HG03439 (cell line): Measurements from ENCODE around the gene JPH3.

Experiments used
- ATAC-seq: cut with Tn5 transposase; IDR thresholded peaks from one replicate; pipeline ENCODE4 v1.9.1; 2021; ENCODE audit warnings: mild to moderate bottlenecking, moderate library complexity; ENCODE audit not compliant: unreplicated experiment

Gene JPH3

DNA sequence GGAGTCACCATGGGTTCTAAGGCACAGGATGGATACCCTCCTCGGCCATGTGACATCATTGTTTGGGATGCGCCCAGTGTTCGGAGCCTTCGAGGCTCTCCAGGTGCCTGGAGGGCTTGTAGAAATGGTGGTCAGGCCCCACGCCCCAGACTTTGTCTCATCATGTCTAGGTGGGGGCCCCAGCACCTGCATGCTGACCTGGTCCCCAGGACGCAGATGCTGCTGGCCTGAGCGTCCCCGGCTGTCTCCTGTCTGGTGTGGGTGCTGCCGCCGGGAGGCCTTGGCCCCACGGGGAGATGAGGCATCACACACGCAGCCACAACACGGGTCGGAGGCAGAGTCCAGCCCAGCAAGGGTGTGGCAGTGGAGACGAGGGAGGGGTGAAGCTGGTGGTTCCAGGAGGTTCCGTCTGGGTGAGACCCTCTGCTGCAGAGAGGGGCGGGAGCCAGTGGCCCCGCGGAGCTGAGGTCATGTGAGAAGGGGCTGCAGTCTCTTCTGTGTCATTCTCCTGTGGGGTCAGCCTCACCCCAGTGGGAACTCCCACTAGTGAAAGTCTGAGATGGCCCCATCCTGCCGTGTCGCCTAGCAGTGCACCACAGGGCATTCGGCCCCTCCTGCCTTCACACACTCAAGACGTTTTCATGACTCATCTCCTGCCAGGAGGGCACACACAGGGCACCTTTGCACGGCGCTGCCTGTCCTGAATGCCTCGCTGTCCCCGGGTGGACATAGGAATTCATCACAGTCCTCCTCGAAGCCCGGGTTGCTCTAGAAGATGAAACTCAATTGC lies 46.6 kb downstream of the JPH3 start:
- ATAC-seq, result no peak

DNA sequence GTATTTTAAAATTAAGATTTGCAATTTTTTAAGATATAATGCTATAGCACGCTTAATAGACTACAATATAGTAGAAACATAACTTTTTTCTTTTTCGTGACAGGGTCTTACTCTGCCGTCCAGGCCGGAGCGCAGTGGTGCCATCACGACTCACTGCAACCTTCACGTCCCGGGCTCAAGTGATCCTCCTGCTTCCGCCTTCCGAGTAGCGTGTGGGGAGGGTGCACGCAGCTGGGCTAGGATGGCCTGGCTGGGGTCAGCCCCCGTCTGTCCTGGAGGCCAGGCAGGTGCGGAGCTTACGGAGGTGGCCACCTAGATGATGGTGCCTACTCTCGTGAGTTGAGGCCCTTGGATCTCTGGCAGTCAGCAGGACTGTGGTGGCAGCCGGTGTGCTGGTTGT lies 50.1 kb downstream of the JPH3 start:
- no peak for ATAC-seq

DNA sequence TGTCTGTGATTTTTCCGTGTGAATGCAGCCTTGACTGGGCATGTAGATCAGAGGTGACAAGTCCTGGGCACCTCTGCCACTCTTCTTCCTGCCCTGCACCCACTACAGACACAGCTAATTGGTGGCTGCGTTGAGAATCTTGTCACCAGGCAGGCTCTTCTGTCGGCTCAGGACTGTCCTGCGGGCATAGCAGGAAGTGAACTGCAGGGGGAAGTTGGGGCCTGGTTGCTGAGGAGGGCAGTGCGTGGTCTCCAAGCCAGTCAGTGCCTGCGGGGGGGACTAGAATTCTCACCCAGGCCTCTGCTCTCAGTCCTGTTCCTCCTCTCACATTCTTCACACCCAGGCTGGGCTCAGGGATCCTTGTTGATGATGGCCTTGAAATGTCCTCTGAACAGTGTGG lies 50.5 kb downstream of the JPH3 start:
- ATAC-seq, result no peak

DNA sequence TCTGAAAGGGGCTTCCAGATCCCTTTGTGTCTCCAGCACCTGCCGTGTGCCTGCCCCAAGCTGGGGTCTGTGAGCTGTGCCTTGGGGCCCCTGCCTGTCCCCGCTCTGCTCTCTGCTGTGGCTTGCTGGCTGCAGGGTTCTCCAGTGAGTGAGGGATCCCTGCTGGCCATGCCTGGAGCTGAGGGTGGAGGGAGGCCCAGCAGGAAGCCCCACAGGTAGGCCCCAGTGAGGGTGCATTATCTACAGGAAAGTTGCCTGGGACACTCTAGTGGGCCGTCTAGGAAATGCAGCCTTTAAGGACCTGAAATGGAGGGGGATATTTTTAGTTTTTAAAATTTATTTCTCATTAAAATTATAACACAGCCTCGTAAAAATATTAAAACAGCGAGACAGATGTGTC lies 50.9 kb downstream of the JPH3 start:
- ATAC-seq, result no peak

DNA sequence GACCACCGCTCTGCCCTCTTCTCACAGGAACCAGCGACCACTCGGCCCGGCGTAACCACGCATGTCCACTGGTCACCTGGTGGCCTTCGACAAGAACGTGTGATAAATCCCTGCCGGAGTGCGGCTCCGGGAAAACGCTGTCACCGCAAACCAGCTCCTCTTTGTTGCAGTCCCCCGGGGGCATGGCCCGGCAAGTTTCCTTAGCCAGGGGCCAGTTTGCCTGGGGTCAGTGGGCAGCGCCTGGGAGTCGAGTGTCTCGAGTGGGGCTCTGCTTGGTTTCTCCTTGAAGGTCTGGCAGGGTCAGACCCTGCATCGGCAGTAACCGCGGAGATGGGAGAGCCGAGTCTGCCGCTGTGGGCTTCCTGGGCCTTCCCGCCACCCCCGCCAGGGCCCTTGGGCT lies 52.5 kb downstream of the JPH3 start:
- ATAC-seq, result no peak

DNA sequence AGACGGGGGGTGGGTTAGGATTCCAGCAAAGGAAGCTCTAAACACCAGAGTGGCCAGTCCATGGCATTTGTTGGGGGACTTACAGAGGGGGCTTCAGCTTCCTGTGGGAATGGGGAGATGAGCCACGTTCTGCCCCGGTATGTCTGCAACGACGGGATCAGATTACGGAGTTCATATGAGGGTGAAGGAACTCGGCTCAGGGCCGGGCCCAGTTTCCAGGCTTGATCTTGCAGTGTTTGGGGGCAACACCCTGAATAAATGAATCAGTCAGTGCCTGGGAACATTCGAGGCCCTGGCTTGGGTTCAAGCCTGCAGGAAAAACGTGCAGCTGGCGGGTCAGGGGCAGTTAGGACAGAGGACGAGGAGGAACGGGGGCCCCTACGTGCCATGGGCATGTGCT lies 54.0 kb downstream of the JPH3 start:
- ATAC-seq, result no peak

DNA sequence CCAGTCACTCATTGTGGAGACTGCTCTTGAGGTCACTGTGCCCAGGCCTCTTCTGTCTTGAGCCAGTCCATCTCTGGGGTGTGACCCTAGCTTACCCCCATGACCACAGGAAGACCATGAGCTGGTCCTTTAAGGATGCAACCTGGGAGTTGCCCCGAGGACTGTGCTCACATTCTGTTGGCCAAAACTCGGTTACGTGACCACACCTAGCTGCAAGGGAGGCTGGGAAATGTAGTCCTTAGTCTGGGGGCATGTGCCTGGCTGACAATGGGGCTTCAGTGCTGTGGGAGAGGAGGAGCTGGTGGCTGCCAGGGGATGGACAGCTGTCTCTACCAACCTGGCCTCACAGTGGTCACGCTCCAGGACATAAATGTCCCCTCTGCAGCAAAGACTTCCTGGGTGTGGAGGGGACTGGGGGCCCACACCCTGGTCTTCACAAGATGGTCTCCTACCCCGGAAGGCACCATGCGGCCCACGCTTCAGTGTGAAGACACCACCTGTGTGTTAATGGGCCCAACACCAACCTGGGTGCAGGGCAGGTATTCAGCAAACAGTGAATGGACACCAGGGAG lies 55.4 kb downstream of the JPH3 start:
- no peak for ATAC-seq

DNA sequence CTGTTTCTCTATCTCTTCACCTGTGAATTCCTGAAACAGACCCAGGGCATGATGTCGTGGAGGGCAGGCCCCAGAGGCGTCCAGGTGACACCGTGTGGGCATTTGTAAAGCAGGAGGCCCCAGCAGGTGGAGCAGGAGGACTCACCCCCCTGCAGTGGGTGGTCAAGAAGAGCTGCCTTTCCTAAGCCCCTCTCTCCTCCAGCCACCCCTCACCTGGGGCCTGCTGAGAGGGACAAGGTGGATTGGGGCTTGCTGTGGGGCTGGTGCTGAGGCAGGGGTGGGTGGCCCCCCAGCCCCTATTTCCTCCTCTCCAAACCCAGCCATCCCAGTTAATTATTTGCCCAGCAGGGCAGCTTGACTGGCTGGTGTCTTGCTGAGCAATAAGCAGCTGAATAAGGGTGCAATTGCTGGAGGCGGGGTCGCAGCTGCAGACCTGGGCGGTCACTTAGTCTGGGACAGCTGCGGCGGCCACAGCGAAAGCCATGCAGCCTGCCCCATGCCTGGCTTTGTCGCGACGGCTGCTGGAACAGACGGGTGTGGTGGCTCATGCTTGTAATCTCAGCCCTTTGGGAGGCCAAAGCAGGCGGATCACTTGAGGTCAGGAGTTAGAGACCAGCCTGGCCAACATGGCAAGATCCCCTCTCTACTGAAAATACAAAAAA lies 56.4 kb downstream of the JPH3 start:
- ATAC-seq, result no peak

DNA sequence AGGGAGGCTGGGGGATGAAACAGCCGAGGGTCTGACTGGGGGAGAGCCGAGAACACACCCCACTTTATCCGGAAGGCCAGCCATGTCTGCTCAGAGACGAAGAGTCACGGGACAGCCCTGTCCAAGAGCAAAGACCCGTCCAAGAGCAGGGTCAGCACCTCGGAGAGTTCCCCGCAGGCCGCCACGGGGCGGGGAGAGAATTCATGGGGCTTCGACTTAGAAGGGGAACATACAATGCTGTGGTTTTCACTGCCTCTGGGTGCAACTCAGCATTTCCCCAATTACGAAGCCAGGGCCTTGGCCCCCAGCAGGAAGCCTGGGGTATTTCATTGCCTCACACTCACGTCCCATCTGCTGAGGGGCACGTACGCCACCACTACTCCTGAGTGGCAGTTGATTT lies 59.3 kb downstream of the JPH3 start:
- no peak for ATAC-seq

DNA sequence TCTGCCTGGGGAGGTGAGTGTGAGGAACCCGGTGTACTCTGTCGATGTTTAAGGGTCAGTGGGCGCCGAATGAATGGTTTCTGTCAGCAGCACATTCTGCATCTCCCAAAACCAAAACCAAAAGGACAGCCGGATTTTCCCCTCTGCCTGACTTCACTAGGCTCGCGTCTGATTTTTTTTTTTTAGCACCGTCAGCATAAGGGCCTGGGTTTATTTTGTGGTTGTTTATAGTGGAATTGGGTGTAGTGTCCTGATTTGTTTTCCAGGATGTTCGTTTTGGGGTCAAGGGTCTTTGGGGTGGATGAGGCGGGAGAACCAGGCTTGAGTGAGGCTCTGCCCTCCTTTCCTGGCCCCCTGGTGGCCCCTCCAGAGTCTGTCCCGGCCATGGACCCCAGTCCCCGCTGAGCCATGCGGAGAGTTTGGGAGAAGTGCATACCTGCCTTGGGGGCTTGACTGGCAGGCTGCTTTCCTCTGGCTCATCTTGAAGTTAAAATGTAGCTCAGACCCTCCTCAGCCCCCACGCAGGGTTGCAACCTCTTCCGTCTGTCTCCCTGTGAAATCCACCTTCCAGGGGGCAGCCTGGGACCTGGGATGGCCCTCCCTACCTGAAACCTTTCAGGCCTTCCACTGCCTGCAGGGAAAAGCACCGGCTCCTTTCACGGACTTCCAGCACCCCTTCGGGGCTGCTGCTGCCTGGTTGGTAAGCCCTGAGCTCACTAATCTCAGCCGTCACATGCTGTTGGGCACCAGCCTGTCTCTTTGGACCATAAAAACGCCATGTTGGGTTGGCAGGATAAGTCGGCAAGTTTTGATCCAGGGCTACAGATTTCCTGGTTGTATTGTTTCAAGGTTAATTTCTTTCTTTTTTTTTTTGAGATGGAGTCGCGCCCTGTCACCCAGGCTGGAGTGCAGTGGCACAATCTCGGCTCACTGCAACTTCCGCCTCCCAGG lies 60.2 kb downstream of the JPH3 start:
- ATAC-seq, result no peak

DNA sequence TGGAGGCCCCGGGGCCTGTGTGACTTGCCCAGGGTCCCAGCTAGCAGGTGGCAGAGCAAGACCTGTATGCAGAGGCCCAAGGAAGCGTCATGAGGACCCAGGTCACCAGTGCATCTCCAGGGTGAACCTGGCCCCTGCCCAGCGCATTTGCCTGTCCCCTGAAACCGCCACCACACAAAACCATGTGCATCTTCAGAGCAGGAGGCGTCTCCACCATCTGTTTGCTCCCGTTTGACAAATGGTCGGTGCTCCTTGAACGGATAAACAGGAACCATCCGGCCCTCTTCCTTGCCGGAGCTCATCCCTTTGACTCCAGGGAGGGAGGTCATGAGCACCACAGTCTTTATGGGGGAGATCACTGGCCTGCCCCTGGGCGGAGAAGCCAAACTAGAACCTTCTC lies 62.5 kb downstream of the JPH3 start:
- no peak for ATAC-seq

DNA sequence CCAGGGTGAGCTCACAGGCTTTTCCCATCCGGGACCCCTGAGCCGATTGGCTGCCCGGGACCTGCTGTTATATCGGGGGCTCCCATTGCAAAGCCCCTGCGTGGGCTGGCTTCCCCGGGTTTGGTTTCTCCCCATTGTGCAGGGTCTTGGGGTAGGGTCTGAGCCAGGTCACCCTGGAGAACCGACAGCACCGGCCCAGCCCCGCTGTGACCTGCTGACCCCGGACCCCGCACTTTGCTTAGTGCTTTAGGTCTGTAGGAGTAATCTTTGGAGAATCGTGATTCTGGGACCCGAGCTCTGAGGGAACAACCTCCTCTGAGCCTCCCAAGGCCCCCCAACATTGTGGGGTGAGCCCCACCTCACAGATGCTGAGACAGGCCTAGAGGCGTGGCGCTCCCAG lies 62.9 kb downstream of the JPH3 start:
- ATAC-seq, result no peak

DNA sequence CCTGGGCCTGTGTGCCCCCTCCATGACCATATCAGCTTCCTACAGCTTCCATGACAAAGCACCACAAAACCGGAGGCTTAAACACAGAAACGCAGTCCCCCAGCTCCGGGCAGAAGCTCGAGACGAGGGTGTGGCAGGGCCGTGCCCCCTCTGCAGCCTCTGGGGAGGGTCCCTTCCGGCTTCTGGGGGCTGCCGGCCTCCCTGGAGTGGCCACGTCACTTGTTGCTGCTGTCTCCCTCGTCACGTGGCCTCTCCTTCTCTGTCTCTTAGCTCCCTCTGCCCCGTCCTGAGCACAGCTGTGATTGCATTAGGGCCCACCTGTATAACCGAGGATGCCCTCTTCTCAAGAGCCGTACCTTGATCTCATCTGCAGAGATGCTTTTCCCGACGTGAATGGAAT lies 64.6 kb downstream of the JPH3 start:
- ATAC-seq, result no peak

DNA sequence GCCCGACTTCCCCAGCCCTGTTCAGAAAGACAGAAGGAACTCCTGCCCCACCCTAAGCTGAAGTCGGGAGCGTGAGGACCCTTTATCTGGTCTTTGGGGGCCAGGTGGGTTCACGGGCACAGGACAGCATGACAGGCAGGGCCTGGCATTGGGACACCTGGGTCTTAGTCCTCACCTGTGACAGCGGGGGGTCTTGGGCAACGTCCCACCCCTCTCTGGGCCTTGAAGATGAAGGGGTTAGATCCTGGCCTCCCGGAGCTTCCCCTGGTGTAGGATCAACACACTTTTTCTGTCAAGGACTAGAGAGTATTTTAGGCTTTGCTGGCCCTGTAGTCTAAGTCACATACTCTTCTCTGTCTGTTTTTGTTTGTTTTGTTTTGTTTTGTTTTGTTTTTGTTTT lies 65.1 kb downstream of the JPH3 start:
- no peak for ATAC-seq

DNA sequence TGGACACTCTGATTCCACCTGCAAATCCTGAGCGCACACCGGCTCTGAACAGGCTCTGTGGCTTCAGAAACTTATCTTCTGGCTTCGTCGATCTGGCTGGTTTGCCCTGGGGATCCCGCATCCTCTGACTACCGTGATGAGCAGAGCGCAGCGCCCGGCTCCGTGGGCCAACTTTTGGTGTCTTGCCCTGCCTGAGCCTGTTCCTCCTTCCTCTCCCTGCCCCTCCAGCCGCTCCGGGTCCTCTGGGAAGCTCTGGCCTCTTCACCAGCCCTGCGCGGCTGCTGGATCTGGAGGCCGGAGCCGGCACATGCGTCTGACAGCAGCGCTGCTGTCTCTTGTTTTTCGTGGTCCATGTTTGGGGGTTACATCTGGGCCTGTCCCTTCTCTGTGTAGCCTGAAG lies 65.6 kb downstream of the JPH3 start:
- ATAC-seq, result no peak

DNA sequence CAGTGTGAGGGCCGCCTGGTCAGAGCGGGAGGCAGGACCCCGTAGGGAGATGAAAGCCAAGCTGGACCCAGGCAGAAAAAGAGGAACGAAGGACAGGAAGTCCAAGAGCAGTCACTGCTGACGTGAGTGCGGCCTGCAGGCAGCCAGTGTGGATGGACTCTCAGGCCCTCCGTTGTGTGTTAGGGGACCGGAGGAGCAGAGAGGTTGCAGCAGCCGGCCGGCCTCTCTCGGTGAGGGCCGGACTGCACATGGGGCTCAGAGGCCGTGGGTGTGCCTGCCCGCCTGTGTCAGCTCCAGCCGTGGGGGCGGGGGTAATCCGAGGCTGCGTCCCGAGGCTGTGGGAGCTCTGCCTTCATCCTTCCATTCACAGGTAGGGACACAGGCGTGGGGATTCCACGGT lies 67.4 kb downstream of the JPH3 start:
- no peak for ATAC-seq

DNA sequence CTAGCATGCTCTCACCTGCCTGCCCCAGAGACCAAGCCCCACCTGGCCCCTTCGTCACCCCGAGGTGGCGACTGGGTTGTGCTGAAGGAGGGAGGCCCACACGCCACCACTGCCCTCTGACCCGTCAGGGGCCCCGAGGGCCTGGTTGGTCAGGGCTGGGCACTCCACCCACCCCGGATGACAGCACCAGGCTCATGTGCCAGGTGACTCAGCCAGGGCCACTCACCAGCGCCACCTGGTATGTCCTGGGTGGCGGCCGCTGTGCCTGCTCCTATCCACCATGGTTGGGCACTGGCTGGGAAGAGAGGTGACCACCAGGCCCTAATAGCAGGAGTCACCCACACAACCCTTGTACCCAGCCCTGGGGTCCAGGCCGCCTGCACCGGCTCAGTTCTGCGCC lies 68.9 kb downstream of the JPH3 start:
- no peak for ATAC-seq

DNA sequence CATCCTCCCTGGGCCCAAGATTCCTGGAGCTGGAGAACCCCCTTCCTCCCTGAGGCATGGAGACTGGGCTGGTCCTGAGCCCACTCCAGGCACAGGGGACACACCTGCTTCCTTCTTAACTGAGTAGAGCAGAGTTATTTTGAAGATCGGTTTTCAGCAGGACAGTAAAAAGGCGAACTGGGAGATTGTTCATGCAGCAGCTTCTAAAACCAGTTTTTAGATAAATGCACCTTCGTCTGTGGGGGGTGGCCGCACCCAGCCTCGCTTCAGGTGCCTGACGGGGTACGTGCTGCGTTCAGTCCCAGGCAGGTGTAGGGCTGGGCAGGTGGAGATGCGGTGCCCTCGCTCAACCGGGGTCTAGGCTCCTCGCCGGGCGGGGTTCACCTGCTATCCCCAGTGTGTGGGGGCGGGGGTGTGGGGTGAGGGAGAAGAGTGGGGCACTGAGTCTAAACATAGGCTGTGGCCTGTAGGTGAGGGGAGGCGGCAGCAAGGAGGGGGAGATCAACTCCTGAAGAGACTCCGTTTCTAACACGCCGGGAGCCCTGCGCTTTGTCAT lies 69.5 kb downstream of the JPH3 start:
- ATAC-seq, result no peak

DNA sequence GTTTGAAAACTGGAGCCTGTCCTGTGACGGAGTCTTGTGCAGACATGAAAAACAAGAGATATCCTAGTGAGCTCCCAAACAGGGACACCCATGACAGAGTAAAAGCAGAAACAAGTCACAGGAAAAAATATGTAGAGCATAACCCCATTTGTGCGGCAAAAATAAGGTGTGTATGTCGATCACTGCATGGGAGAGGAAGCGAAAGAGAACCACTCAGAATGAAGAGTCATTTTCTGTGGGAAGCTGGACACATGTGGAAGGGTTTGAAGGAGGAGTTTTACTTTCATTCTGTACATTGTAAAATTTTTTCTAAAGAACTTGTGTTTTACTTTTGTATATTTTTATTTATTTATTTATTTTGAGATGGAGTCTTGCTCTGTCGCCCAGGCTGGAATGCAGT lies 72.1 kb downstream of the JPH3 start:
- ATAC-seq, result no peak

DNA sequence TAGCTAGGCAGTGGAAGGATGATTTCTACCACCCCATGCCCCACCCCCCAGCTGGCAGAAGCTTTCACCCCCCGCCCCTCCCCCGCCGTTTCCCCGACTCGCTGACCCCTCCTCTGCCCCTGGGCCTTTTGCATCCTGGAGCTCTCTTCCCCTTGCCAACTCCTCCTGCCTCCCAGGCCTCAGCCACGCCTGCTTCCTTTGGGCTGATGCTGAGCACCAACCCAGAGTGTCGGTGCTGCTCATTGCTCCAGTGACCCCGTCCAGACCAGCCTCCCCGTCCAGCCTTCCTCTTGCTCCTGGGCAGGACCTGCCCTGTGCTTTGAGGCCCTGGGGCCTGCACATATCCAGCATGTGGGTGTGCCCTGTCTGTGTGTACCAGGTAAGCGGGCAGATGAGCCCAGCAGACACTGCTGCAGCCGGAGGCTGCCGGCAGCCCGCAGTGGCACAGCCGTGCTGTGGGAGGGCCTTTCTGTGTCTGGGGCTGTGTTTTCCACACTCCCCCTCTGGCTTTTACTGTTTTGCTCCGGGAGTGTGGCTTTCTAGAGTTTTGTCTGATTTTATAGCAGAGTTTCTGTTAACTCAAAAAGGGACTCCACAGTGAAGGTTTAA lies 72.9 kb downstream of the JPH3 start:
- no peak for ATAC-seq

DNA sequence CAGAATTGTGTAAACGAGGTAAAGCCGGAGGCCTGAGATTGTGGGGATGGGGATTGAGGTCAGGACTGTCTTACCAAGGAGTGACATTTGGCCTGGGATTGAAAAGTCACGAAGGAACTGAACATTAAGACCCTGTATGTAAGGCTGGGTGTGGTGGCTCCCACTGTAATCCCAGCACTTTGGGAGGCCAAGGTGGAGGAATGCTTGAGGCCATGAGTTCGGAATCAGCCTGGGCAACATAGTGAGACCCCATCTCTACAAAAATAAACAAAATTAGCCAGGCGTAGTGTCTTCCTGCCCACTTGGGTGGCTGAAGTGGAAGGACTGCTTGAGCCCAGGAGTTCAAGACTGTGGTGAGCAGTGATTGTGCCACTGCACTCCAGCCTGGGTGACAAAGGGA lies 75.5 kb downstream of the JPH3 start:
- no peak for ATAC-seq
